ENCODE data around the gene GEMIN5.

DNA sequence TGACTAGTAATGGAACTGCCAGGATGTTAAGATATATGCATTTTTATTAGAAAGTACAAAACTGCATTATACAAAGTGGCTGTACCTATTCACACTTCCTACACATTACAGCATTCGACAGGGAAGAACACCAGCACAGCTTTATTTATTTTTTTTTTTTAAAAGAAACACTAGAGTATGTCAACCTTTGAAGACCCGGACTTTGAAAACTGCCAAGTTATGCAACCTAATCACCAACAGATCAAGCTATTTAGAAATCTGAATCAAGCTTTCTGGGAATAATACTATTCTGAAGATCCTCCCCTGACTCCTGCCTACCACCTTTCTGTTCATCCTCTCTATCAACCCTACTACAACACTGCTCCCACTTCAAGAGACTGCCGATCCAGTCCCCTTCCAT lies 4.5 kb downstream of the GEMIN5 start:
- TF ChIP-seq, protein P1, sequence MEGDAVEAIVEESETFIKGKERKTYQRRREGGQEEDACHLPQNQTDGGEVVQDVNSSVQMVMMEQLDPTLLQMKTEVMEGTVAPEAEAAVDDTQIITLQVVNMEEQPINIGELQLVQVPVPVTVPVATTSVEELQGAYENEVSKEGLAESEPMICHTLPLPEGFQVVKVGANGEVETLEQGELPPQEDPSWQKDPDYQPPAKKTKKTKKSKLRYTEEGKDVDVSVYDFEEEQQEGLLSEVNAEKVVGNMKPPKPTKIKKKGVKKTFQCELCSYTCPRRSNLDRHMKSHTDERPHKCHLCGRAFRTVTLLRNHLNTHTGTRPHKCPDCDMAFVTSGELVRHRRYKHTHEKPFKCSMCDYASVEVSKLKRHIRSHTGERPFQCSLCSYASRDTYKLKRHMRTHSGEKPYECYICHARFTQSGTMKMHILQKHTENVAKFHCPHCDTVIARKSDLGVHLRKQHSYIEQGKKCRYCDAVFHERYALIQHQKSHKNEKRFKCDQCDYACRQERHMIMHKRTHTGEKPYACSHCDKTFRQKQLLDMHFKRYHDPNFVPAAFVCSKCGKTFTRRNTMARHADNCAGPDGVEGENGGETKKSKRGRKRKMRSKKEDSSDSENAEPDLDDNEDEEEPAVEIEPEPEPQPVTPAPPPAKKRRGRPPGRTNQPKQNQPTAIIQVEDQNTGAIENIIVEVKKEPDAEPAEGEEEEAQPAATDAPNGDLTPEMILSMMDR (IDR thresholded peaks at IDR 0.05; ENCODE audit: insufficient read depth, low read length), result no peak
- TF ChIP-seq POLR2AphosphoS5 (IDR thresholded peaks at IDR 0.05; ENCODE audit: low read depth) (no peak), SPI1 (IDR thresholded peaks at IDR 0.05; ENCODE audit: borderline replicate concordance, low read depth) (no peak), GABPA (IDR thresholded peaks at IDR 0.05; ENCODE audit: low read depth) (no peak)
- TF ChIP-seq, protein P2, sequence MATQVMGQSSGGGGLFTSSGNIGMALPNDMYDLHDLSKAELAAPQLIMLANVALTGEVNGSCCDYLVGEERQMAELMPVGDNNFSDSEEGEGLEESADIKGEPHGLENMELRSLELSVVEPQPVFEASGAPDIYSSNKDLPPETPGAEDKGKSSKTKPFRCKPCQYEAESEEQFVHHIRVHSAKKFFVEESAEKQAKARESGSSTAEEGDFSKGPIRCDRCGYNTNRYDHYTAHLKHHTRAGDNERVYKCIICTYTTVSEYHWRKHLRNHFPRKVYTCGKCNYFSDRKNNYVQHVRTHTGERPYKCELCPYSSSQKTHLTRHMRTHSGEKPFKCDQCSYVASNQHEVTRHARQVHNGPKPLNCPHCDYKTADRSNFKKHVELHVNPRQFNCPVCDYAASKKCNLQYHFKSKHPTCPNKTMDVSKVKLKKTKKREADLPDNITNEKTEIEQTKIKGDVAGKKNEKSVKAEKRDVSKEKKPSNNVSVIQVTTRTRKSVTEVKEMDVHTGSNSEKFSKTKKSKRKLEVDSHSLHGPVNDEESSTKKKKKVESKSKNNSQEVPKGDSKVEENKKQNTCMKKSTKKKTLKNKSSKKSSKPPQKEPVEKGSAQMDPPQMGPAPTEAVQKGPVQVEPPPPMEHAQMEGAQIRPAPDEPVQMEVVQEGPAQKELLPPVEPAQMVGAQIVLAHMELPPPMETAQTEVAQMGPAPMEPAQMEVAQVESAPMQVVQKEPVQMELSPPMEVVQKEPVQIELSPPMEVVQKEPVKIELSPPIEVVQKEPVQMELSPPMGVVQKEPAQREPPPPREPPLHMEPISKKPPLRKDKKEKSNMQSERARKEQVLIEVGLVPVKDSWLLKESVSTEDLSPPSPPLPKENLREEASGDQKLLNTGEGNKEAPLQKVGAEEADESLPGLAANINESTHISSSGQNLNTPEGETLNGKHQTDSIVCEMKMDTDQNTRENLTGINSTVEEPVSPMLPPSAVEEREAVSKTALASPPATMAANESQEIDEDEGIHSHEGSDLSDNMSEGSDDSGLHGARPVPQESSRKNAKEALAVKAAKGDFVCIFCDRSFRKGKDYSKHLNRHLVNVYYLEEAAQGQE (IDR thresholded peaks at IDR 0.05; ENCODE audit: insufficient replicate concordance, low read depth), result no peak

Measured in HL-60 (cell line).